Breast epithelium (tissue), 3 donors: ENCODE results near the gene ADAM30.

Experiments used
- POLR2A ChIP-seq: fragments of 450-650 bp; IDR thresholded peaks from one replicate; pipeline ENCODE4 v1.6.1; 2016; ENCODE audit warnings: antibody characterized with exemption, mild to moderate bottlenecking, moderate library complexity
- POLR2AphosphoS5 ChIP-seq, 3 donors: sonication (generic); formaldehyde crosslinking; IDR thresholded peaks; one replicate each; pipeline ENCODE4 v1.6.1; 2017; ENCODE audit warnings: antibody characterized with exemption in 3 of 3
- TF ChIP-seq, protein P1 (sequence below), 3 donors: fragments of 450-650 bp; IDR thresholded peaks; one replicate each; pipeline ENCODE4 v1.5.1; 2016 to 2017; ENCODE audit warnings: antibody characterized with exemption in 3 of 3, mild to moderate bottlenecking in 3 of 3, moderate library complexity in 3 of 3

DNA sequence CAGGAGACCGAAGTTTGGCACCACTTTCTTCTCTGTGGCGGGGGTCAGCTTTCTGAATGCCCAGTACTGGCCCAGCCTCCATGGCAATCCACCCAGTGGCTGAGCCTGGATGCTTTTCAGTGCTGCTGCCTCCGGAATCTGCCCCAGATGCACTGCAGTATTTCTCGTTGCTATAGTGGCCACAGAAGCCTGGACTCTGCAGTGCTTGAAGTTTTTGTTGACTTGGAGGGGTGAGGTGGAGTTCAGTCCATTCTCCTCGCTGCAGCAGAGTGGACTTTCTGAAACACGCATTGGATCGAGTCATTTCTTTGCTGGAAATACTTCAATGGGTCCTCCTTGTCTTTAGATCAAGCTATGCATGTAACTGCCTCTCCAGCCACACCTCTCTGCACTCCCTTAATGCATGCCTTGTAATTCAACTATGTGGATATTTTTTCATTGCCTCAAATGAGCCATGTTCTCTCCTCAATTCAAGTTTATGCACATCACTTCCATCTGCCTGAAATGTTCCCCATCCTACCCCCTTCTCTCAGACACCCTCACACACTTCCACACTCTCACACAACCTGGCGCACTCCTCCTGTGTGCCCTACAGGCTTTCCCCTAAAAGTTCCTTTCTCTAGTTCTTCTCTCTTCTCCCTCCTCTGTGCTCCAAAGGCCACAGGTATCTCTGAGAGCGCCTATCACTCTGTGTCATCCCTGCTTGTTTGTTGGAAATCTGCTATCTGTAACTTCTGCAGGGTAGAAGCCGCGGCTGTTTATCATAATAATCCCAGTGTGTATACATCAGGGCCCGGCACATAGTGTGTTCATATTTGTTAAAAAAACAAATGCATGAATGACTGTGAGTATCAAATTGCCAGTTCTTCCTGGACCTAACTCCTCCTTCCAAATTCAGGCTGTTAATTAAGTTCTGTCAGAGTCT, 16.5 kb downstream of the ADAM30 start:
- TF ChIP-seq, protein P1, sequence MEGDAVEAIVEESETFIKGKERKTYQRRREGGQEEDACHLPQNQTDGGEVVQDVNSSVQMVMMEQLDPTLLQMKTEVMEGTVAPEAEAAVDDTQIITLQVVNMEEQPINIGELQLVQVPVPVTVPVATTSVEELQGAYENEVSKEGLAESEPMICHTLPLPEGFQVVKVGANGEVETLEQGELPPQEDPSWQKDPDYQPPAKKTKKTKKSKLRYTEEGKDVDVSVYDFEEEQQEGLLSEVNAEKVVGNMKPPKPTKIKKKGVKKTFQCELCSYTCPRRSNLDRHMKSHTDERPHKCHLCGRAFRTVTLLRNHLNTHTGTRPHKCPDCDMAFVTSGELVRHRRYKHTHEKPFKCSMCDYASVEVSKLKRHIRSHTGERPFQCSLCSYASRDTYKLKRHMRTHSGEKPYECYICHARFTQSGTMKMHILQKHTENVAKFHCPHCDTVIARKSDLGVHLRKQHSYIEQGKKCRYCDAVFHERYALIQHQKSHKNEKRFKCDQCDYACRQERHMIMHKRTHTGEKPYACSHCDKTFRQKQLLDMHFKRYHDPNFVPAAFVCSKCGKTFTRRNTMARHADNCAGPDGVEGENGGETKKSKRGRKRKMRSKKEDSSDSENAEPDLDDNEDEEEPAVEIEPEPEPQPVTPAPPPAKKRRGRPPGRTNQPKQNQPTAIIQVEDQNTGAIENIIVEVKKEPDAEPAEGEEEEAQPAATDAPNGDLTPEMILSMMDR (IDR thresholded peaks at IDR 0.05), result no peak
- TF ChIP-seq POLR2A (no peak), POLR2AphosphoS5 (IDR thresholded peaks at IDR 0.05) (no peak)
